ENCODE results near the gene UPF3A.

UPF3A gene

DNA sequence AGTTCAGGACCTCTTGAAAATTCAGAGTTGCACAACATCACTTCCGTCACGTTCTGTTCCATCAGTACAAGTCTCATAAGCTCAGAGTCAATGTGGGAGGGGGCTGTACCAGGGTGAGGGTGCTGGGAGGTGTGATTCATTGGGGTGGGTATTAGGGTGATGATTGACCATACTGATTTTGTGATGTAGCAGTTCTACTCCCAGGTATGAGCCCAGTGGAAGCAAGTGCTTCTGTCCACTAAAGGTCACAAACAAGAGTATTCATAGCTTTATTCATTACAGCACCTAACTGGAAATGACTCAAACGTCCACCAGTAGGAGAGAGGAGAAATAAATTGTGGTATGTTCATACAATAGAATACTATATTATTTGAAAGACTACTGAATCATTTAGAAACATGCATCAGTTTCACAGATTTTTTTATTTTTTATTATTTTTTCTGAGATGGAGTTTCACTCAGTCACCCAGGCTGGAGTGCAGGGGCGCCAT is 12.1 kb upstream of the UPF3A start:
- H3K36me3 ChIP-seq (ENCODE audit: insufficient read depth, low read length), result peaks cover 54% of the 10 kb centered on the region; the same call in 1 of the 2 replicates
- no peaks in the 10 kb centered on the region for H3K9me2 ChIP-seq (replicated peaks; ENCODE audit: low read depth, low read length)
- H3K9me3 ChIP-seq (ENCODE audit: insufficient read depth, low read depth, low read length), result no peaks in the 10 kb centered on the region
- no peaks in the 10 kb centered on the region for H4K20me1 ChIP-seq (ENCODE audit: insufficient read depth, low read length, poor library complexity, severe bottlenecking)
- no peak overlapping the region for H3K4me2 ChIP-seq (ENCODE audit: low read depth, low read length, poor library complexity, severe bottlenecking)
- H3K4me3 ChIP-seq (ENCODE audit: low read length, poor library complexity, severe bottlenecking), result no peak overlapping the region
- no peaks in the 10 kb centered on the region for H3K27me3 ChIP-seq (ENCODE audit: insufficient read depth, low read length, poor library complexity, severe bottlenecking)
- no peak for TF ChIP-seq EZH2phosphoT487 (IDR thresholded peaks at IDR 0.05; ENCODE audit: borderline replicate concordance)
- TF ChIP-seq, protein P1, sequence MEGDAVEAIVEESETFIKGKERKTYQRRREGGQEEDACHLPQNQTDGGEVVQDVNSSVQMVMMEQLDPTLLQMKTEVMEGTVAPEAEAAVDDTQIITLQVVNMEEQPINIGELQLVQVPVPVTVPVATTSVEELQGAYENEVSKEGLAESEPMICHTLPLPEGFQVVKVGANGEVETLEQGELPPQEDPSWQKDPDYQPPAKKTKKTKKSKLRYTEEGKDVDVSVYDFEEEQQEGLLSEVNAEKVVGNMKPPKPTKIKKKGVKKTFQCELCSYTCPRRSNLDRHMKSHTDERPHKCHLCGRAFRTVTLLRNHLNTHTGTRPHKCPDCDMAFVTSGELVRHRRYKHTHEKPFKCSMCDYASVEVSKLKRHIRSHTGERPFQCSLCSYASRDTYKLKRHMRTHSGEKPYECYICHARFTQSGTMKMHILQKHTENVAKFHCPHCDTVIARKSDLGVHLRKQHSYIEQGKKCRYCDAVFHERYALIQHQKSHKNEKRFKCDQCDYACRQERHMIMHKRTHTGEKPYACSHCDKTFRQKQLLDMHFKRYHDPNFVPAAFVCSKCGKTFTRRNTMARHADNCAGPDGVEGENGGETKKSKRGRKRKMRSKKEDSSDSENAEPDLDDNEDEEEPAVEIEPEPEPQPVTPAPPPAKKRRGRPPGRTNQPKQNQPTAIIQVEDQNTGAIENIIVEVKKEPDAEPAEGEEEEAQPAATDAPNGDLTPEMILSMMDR (conservative IDR thresholded peaks at IDR 0.05; ENCODE audit: low read length), result no peak
- no peaks in the 10 kb centered on the region for H3F3A ChIP-seq (ENCODE audit: low read depth)
- H3K9ac ChIP-seq (ENCODE audit: low read depth, low read length, poor library complexity, severe bottlenecking), result no peak overlapping the region
- no peak overlapping the region for H2AFZ ChIP-seq (ENCODE audit: low read length)
- H3K4me1 ChIP-seq (ENCODE audit: insufficient read depth, low read length, poor library complexity, severe bottlenecking), result peaks cover 25% of the 10 kb centered on the region
- no peaks in the 10 kb centered on the region for H3K79me2 ChIP-seq (ENCODE audit: insufficient read depth, low read length)

DNA sequence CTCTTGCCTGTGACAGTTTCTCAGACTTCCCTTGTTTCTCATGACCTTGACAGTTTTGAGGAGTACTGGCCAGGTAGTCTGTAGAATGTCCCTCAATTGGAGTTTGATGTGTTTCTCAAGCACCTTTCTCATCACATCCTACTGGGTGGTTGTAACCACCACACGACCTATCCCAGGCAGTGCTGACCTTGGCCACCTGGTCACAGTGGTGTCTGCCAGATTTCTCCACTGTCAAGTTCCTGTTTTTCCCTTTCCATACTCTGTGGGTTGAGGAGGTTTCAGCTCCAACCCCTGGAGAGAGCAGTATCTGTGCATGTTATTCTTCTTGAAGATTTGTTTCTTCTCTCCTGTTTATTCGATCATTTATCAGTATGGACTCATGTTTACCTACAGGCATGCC is 8.4 kb upstream of the UPF3A start:
- H3K9me2 ChIP-seq (replicated peaks; ENCODE audit: low read depth, low read length), result no peaks in the 10 kb centered on the region
- H3F3A ChIP-seq (ENCODE audit: low read depth), result no peaks in the 10 kb centered on the region
- H4K20me1 ChIP-seq (ENCODE audit: insufficient read depth, low read length, poor library complexity, severe bottlenecking), result no peaks in the 10 kb centered on the region
- H3K4me1 ChIP-seq (ENCODE audit: insufficient read depth, low read length, poor library complexity, severe bottlenecking), result peaks cover 13% of the 10 kb centered on the region
- TF ChIP-seq, protein P1 (conservative IDR thresholded peaks at IDR 0.05; ENCODE audit: low read length), result no peak
- TF ChIP-seq EZH2phosphoT487 (IDR thresholded peaks at IDR 0.05; ENCODE audit: borderline replicate concordance), result no peak
- H2AFZ ChIP-seq (ENCODE audit: low read length), result no peak overlapping the region
- H3K36me3 ChIP-seq (ENCODE audit: insufficient read depth, low read length), result peaks cover 27% of the 10 kb centered on the region; the same call in 1 of the 2 replicates
- no peaks in the 10 kb centered on the region for H3K9me3 ChIP-seq (ENCODE audit: insufficient read depth, low read depth, low read length)
- H3K27me3 ChIP-seq (ENCODE audit: insufficient read depth, low read length, poor library complexity, severe bottlenecking), result no peaks in the 10 kb centered on the region
- no peaks in the 10 kb centered on the region for H3K79me2 ChIP-seq (ENCODE audit: insufficient read depth, low read length)
- H3K4me2 ChIP-seq (ENCODE audit: low read depth, low read length, poor library complexity, severe bottlenecking), result no peak overlapping the region
- H3K9ac ChIP-seq (ENCODE audit: low read depth, low read length, poor library complexity, severe bottlenecking), result no peak overlapping the region
- H3K4me3 ChIP-seq (ENCODE audit: low read length, poor library complexity, severe bottlenecking), result no peak overlapping the region

DNA sequence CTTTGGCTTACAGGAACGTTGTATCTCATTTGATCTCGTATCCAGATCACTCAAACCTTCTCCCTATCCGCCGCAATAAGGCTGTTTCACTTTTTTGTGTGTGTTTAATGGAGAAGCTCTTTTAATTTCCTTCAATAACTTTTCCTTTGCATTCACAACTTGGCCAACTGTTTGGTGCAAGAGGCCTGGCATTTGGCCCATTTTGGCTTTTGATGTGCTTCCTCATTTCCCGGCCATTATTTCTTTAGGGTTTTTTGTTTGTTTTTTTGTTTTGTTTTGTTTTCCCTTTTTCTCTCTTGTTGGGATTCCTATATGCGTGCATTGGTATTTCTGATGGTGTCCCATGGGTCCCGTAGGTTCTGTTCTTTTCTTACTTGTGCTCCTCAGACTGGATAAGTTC is 6.1 kb upstream of the UPF3A start:
- TF ChIP-seq EZH2phosphoT487 (IDR thresholded peaks at IDR 0.05; ENCODE audit: borderline replicate concordance), result no peak
- TF ChIP-seq, protein P1 (conservative IDR thresholded peaks at IDR 0.05; ENCODE audit: low read length), result no peak
- peaks cover 13% of the 10 kb centered on the region; the same call in 1 of the 2 replicates for H3K36me3 ChIP-seq (ENCODE audit: insufficient read depth, low read length)
- no peak overlapping the region for H3K9ac ChIP-seq (ENCODE audit: low read depth, low read length, poor library complexity, severe bottlenecking)
- no peak overlapping the region for H3K4me3 ChIP-seq (ENCODE audit: low read length, poor library complexity, severe bottlenecking)
- H3K4me2 ChIP-seq (ENCODE audit: low read depth, low read length, poor library complexity, severe bottlenecking), result no peak overlapping the region
- no peaks in the 10 kb centered on the region for H4K20me1 ChIP-seq (ENCODE audit: insufficient read depth, low read length, poor library complexity, severe bottlenecking)
- H3K79me2 ChIP-seq (ENCODE audit: insufficient read depth, low read length), result no peaks in the 10 kb centered on the region
- no peak overlapping the region for H2AFZ ChIP-seq (ENCODE audit: low read length)
- no peaks in the 10 kb centered on the region for H3K9me3 ChIP-seq (ENCODE audit: insufficient read depth, low read depth, low read length)
- H3K9me2 ChIP-seq (replicated peaks; ENCODE audit: low read depth, low read length), result no peaks in the 10 kb centered on the region
- no peaks in the 10 kb centered on the region for H3F3A ChIP-seq (ENCODE audit: low read depth)
- H3K4me1 ChIP-seq (ENCODE audit: insufficient read depth, low read length, poor library complexity, severe bottlenecking), result peaks cover 16% of the 10 kb centered on the region
- no peaks in the 10 kb centered on the region for H3K27me3 ChIP-seq (ENCODE audit: insufficient read depth, low read length, poor library complexity, severe bottlenecking)

Measured in Loucy (cell line).